ENCODE measurements around the gene RAI1. TPM values are rescaled to one million over a fixed set of nuclear protein-coding genes. Genes with fewer than 3 reads are reported as not detected.

Gene RAI1
- total and polyA plus RNA-seq, 9 donors, result 1.5 to 57.7 (median 35.3) TPM

GRCh38 chr17:17725752-17726457, 44.6 kb downstream of the RAI1 start:
- Histone ChIP-seq H3K9me3 (no peaks in the 10 kb centered on the region), H3K4me1 (ENCODE audit: insufficient read depth) (peaks cover 11% of the 10 kb centered on the region), H3K27ac (no peak overlapping the region), H3K36me3 (no peaks in the 10 kb centered on the region), H3K4me3 (no peak overlapping the region), H3K27me3 (no peaks in the 10 kb centered on the region)
- intact Hi-C loops (cut with DNase I), result no loop called here
- WGBS, 3 donors, result 70 to 81% (median 79%) methylated on average over 7 of the region's 7 CpGs
- no peak for DNase-seq
- no peak for TF ChIP-seq POLR2A (IDR thresholded peaks at IDR 0.05)
- no peak for TF ChIP-seq CTCF (IDR thresholded peaks at IDR 0.05)
- no peak for TF ChIP-seq EP300 (IDR thresholded peaks at IDR 0.05)

- Histone ChIP-seq H3K4me3 (no peak overlapping the region), H3K4me1 (ENCODE audit: insufficient read depth) (peaks cover 11% of the 10 kb centered on the region), H3K27ac (no peak overlapping the region), H3K27me3 (no peaks in the 10 kb centered on the region), H3K9me3 (no peaks in the 10 kb centered on the region), H3K36me3 (no peaks in the 10 kb centered on the region)
- no peak for TF ChIP-seq EP300 (IDR thresholded peaks at IDR 0.05)
- no peak for TF ChIP-seq POLR2A (IDR thresholded peaks at IDR 0.05)
- TF ChIP-seq CTCF (IDR thresholded peaks at IDR 0.05), result no peak
- no peak for DNase-seq
- WGBS, 3 donors, result 76 to 79% (median 78%) methylated on average over 6 of the region's 6 CpGs
- intact Hi-C loops (cut with DNase I), result no loop called here
Measured at GRCh38 chr17:17726458-17727060, 45.3 kb downstream of the RAI1 start.

- DNase-seq, result no peak
- Histone ChIP-seq H3K9me3 (no peaks in the 10 kb centered on the region), H3K4me3 (no peak overlapping the region), H3K4me1 (ENCODE audit: insufficient read depth) (peaks cover 7% of the 10 kb centered on the region), H3K27ac (no peak overlapping the region), H3K27me3 (no peaks in the 10 kb centered on the region), H3K36me3 (no peaks in the 10 kb centered on the region)
- TF ChIP-seq CTCF (IDR thresholded peaks at IDR 0.05) (no peak), POLR2A (IDR thresholded peaks at IDR 0.05) (no peak), EP300 (IDR thresholded peaks at IDR 0.05) (no peak)
- WGBS, 3 donors, result 86 to 93% (median 88%) methylated on average over 13 of the region's 13 CpGs
- intact Hi-C loops (cut with DNase I), result no loop called here
Measured at GRCh38 chr17:17727111-17727659, 45.9 kb downstream of the RAI1 start.

- Histone ChIP-seq H3K4me3 (no peak overlapping the region), H3K9me3 (no peaks in the 10 kb centered on the region), H3K27ac (no peak overlapping the region), H3K4me1 (ENCODE audit: insufficient read depth) (peaks cover 3% of the 10 kb centered on the region), H3K27me3 (no peaks in the 10 kb centered on the region), H3K36me3 (no peaks in the 10 kb centered on the region)
- WGBS, 3 donors, result 76 to 84% (median 79%) methylated on average over 10 of the region's 10 CpGs
- intact Hi-C loops (cut with DNase I), result no loop called here
- no peak for TF ChIP-seq CTCF (IDR thresholded peaks at IDR 0.05)
- TF ChIP-seq POLR2A (IDR thresholded peaks at IDR 0.05), result no peak
- no peak for TF ChIP-seq EP300 (IDR thresholded peaks at IDR 0.05)
- no peak for DNase-seq
Measured at GRCh38 chr17:17728146-17728545, 46.9 kb downstream of the RAI1 start.

Data from ovary (tissue), 9 donors.